IMR-90 (cell line): ENCODE measurements around the gene RNH1. TPM values are rescaled to one million over a fixed set of nuclear protein-coding genes. Genes with fewer than 3 reads are reported as not detected.

Source experiments
- ATAC-seq: fragments of 200-7000 bp; cut with Tn5 transposase; 2 replicates; pipeline ENCODE4 v1.9.1; 2020; ENCODE audit warnings: low read depth, mild to moderate bottlenecking, moderate library complexity
- BruUV-seq: library from RNA; stranded (reverse); fragments of 400-500 nt; replicated peaks from 2 replicates; lab custom pipeline; 2021; lab: Mats Ljungman, UMichigan
- CTCF ChIA-PET: fragments of 300-600 bp; formaldehyde crosslinking; extraction: SDS; loops from one replicate; lab custom pipeline; 2021; ENCODE audit warnings: antibody characterized with exemption; lab: Yijun Ruan, JAX
- POLR2A ChIA-PET: fragments of 300-600 bp; sonication (Branson Sonifier 250); formaldehyde crosslinking; loops from one replicate; lab custom pipeline; 2022; ENCODE audit warnings: antibody characterized with exemption; ENCODE audit not compliant: unreplicated experiment; lab: Charles Lee
- DNase-seq: peaks from one replicate; pipeline ENCODE4 v3.0.0; 2013
- H2AFZ ChIP-seq: replicated peaks from 2 replicates; pipeline ENCODE3; 2013; ENCODE audit warnings: low read length, mild to moderate bottlenecking; ENCODE audit not compliant: poor library complexity
- H2AK5ac ChIP-seq: 2 replicates; pipeline ENCODE4 v1.6.1; 2013; ENCODE audit warnings: low read depth, low read length, inconsistent platforms
- H2AK9ac ChIP-seq: replicated peaks from 2 replicates; pipeline ENCODE3; 2013; ENCODE audit warnings: mild to moderate bottlenecking, low read depth, low read length, moderate library complexity; ENCODE audit not compliant: poor library complexity
- H2BK120ac ChIP-seq: 2 replicates; pipeline ENCODE4 v1.6.1; 2013; ENCODE audit warnings: low read depth, low read length, inconsistent platforms
- H2BK15ac ChIP-seq: 3 replicates; pipeline ENCODE4 v1.6.1; 2013; ENCODE audit warnings: low read depth, low read length, inconsistent platforms
- H2BK20ac ChIP-seq: 2 replicates; pipeline ENCODE4 v1.6.1; 2013; ENCODE audit warnings: low read depth, mild to moderate bottlenecking, inconsistent platforms, low read length, moderate library complexity
- H2BK5ac ChIP-seq: 2 replicates; pipeline ENCODE4 v1.6.1; 2013; ENCODE audit warnings: mild to moderate bottlenecking, low read depth, low read length, inconsistent platforms; ENCODE audit not compliant: poor library complexity, severe bottlenecking
- H3K14ac ChIP-seq: replicated peaks from 2 replicates; pipeline ENCODE4 v1.6.1; 2013; ENCODE audit warnings: low read depth, low read length, inconsistent platforms
- H3K18ac ChIP-seq: 2 replicates; pipeline ENCODE4 v1.6.1; 2013; ENCODE audit warnings: low read depth, low read length, control low read depth
- H3K23ac ChIP-seq: 2 replicates; pipeline ENCODE4 v1.6.1; 2013; ENCODE audit warnings: low read depth, low read length, inconsistent platforms
- H3K27ac ChIP-seq: 2 replicates; pipeline ENCODE4 v1.5.1; 2013; ENCODE audit warnings: mild to moderate bottlenecking, control low read depth, low read length; ENCODE audit not compliant: insufficient read depth
- H3K27me3 ChIP-seq: 2 replicates; pipeline ENCODE4 v1.6.1; 2013; ENCODE audit warnings: low read length; ENCODE audit not compliant: control insufficient read depth, insufficient read depth
- H3K36me3 ChIP-seq: 2 replicates; pipeline ENCODE4 v1.6.1; 2013; ENCODE audit warnings: low read length, mixed read lengths; ENCODE audit not compliant: control insufficient read depth, insufficient read depth
- H3K4ac ChIP-seq: 2 replicates; pipeline ENCODE4 v1.6.1; 2013; ENCODE audit warnings: low read depth, low read length, inconsistent platforms
- H3K4me1 ChIP-seq: 2 replicates; pipeline ENCODE4 v1.6.1; 2013; ENCODE audit warnings: low read length, mixed read lengths; ENCODE audit not compliant: control insufficient read depth, insufficient read depth
- H3K4me2 ChIP-seq: 2 replicates; pipeline ENCODE4 v1.6.1; 2013; ENCODE audit warnings: low read depth, mild to moderate bottlenecking, control low read depth, low read length, moderate library complexity
- H3K4me3 ChIP-seq: 2 replicates; pipeline ENCODE4 v1.5.1; 2013; ENCODE audit warnings: low read depth, mild to moderate bottlenecking, control low read depth, low read length, moderate library complexity; ENCODE audit not compliant: insufficient read depth
- H3K56ac ChIP-seq: 2 replicates; pipeline ENCODE4 v1.6.1; 2013; ENCODE audit warnings: low read length, inconsistent platforms; ENCODE audit not compliant: insufficient read depth; ENCODE audit errors: extremely low read depth
- H3K79me1 ChIP-seq, 2 experiments: 2 replicates each; pipeline ENCODE4 v1.6.1; 2013; ENCODE audit warnings: low read length in 2 of 2, inconsistent platforms in 1 of 2, low read depth in 1 of 2
- H3K9ac ChIP-seq: 2 replicates; pipeline ENCODE4 v1.6.1; 2013; ENCODE audit warnings: low read depth, low read length, control low read depth
- H3K9me1 ChIP-seq: 2 replicates; pipeline ENCODE4 v1.6.1; 2013; ENCODE audit warnings: low read length, inconsistent platforms; ENCODE audit not compliant: insufficient read depth
- H3K9me3 ChIP-seq: 2 replicates; pipeline ENCODE4 v1.6.1; 2013; ENCODE audit warnings: low read length; ENCODE audit not compliant: control insufficient read depth, insufficient read depth
- H4K20me1 ChIP-seq: 2 replicates; pipeline ENCODE4 v1.6.1; 2013; ENCODE audit warnings: low read length, inconsistent platforms; ENCODE audit not compliant: insufficient read depth
- H4K5ac ChIP-seq: 2 replicates; pipeline ENCODE4 v1.6.1; 2013; ENCODE audit warnings: mild to moderate bottlenecking, low read depth, low read length, control low read depth
- H4K8ac ChIP-seq, 2 experiments: 2 replicates each; pipeline ENCODE4 v1.6.1; 2013; ENCODE audit warnings: low read depth in 2 of 2, low read length in 2 of 2, control low read depth in 1 of 2, inconsistent platforms in 1 of 2
- H4K91ac ChIP-seq: 2 replicates; pipeline ENCODE4 v1.6.1; 2013; ENCODE audit warnings: low read depth, low read length, inconsistent platforms; ENCODE audit not compliant: insufficient read depth
- BHLHE40 ChIP-seq: fragments of 150-350 bp; IDR thresholded peaks from 2 replicates; pipeline ENCODE4 v1.6.1; 2016; ENCODE audit warnings: mild to moderate bottlenecking, low read depth, low read length
- CEBPB ChIP-seq: IDR thresholded peaks from 2 replicates; pipeline ENCODE4 v1.6.1; 2012; ENCODE audit warnings: low read depth, low read length, improper control_type of control experiment
- CHD1 ChIP-seq: IDR thresholded peaks from 2 replicates; pipeline ENCODE4 v1.6.1; 2012; ENCODE audit warnings: low read depth, low read length, improper control_type of control experiment
- CTCF ChIP-seq: conservative IDR thresholded peaks from 2 replicates; pipeline ENCODE4 v1.5.1; 2012; ENCODE audit warnings: mild to moderate bottlenecking, low read depth, low read length, improper control_type of control experiment
- ELK1 ChIP-seq: fragments of 150-350 bp; IDR thresholded peaks from 2 replicates; pipeline ENCODE4 v1.6.1; 2016; ENCODE audit warnings: low read depth, mild to moderate bottlenecking, low read length, moderate library complexity, borderline replicate concordance
- FOS ChIP-seq: fragments of 150-350 bp; IDR thresholded peaks from 2 replicates; pipeline ENCODE4 v1.6.1; 2016; ENCODE audit warnings: low read depth, low read length
- MAFK ChIP-seq: IDR thresholded peaks from 2 replicates; pipeline ENCODE4 v1.6.1; 2012; ENCODE audit warnings: low read depth, low read length, improper control_type of control experiment
- MAZ ChIP-seq: IDR thresholded peaks from 2 replicates; pipeline ENCODE4 v1.6.1; 2012; ENCODE audit warnings: low read depth, mild to moderate bottlenecking, low read length, improper control_type of control experiment, moderate library complexity, borderline replicate concordance
- MXI1 ChIP-seq: IDR thresholded peaks from 2 replicates; pipeline ENCODE4 v1.6.1; 2012; ENCODE audit warnings: low read depth, mild to moderate bottlenecking, low read length, moderate library complexity, borderline replicate concordance
- NFE2L2 ChIP-seq: fragments of 150-350 bp; IDR thresholded peaks from 2 replicates; pipeline ENCODE4 v1.6.1; 2016; ENCODE audit warnings: low read depth, mild to moderate bottlenecking, low read length
- POLR2A ChIP-seq: IDR thresholded peaks from 2 replicates; pipeline ENCODE4 v1.6.1; 2012; ENCODE audit warnings: mild to moderate bottlenecking, low read depth, low read length
- RAD21 ChIP-seq: IDR thresholded peaks from 2 replicates; pipeline ENCODE4 v1.6.1; 2012; ENCODE audit warnings: low read length, improper control_type of control experiment
- RCOR1 ChIP-seq: IDR thresholded peaks from 2 replicates; pipeline ENCODE4 v1.6.1; 2012; ENCODE audit warnings: mild to moderate bottlenecking, low read length, improper control_type of control experiment; ENCODE audit not compliant: insufficient replicate concordance
- RFX5 ChIP-seq: IDR thresholded peaks from 2 replicates; pipeline ENCODE4 v1.8.0; 2012; ENCODE audit warnings: low read depth, mild to moderate bottlenecking, low read length, moderate library complexity
- SMC3 ChIP-seq: fragments of 150-350 bp; IDR thresholded peaks from 2 replicates; pipeline ENCODE4 v1.6.1; 2016; ENCODE audit warnings: low read depth, mild to moderate bottlenecking, antibody characterized with exemption, low read length, moderate library complexity
- USF2 ChIP-seq: fragments of 150-350 bp; IDR thresholded peaks from 2 replicates; pipeline ENCODE4 v1.6.1; 2017; ENCODE audit warnings: mild to moderate bottlenecking, antibody characterized with exemption, low read length, low read depth
- WGBS, 2 experiments: methylation state at CpG; one replicate each; pipeline versions ENCODE4 v1.1.5 to v1.1.7; 2013; ENCODE audit warnings: missing lambda C conversion rate in 2 of 2; ENCODE audit not compliant: insufficient read length in 1 of 2; ENCODE audit errors: extremely low coverage in 2 of 2; 5-methylcytosine and 5-hydroxymethylcytosine counted together
- dilution Hi-C: fragments of 300-500 bp; cut with HindIII; formaldehyde crosslinking; loops from one replicate; pipeline ENCODE4 v1.14.3; 2018; ENCODE audit warnings: low sequenced_read_pairs; ENCODE audit not compliant: unreplicated experiment
- in situ Hi-C: fragments of 300-500 bp; cut with MboI; formaldehyde crosslinking; loops from 3 replicates; pipeline ENCODE4 v1.14.3; 2019; ENCODE audit warnings: low sequenced_read_pairs, inconsistent platforms, mixed read lengths
- intact Hi-C: fragments of 100-400 bp; cut with micrococcal nuclease; formaldehyde crosslinking; loops from 2 replicates; pipeline ENCODE4 v1.10.0; 2022
- polyA plus RNA-seq, 3 experiments: library from polyadenylated mRNA; depleted of rRNA; stranded (reverse); fragments of >200 nt; gene quantifications; 2 replicates each; pipeline ENCODE4 v1.2.3, GENCODE V29; 2012; ENCODE audit warnings: low replicate concordance in 1 of 3
- total RNA-seq: library from RNA; depleted of rRNA; stranded (reverse); fragments of >200 nt; gene quantifications from 2 replicates; pipeline ENCODE4 v1.2.3, GENCODE V29; 2012

The RNH1 gene
- total and polyA plus RNA-seq, 2 of the 4 experiments (the other 2 are of a cell fraction), result 138 to 247 TPM

GRCh38 chr11:488579-488978 lies 18.5 kb downstream of the RNH1 start:
- H3K4me3 ChIP-seq, result no peak overlapping the region
- no peak overlapping the region for H4K8ac ChIP-seq
- no peak overlapping the region for H2BK15ac ChIP-seq
- peaks cover 10 to 27% of the 10 kb centered on the region in 2 experiments; a peak in 3 of 4 replicates for H3K79me1 ChIP-seq
- TF ChIP-seq BHLHE40, result no peak
- TF ChIP-seq MAZ, result no peak
- TF ChIP-seq NFE2L2, result no peak
- no peak for TF ChIP-seq MAFK
- TF ChIP-seq ELK1, result no peak
- TF ChIP-seq MXI1, result no peak
- TF ChIP-seq CHD1, result no peak
- TF ChIP-seq USF2, result no peak
- no peak for TF ChIP-seq RAD21
- TF ChIP-seq RFX5, result no peak
- TF ChIP-seq CEBPB, result no peak
- TF ChIP-seq POLR2A, result no peak
- TF ChIP-seq SMC3, result no peak
- no peak for TF ChIP-seq FOS
- no peak for TF ChIP-seq RCOR1
- TF ChIP-seq CTCF, result no peak
- in situ Hi-C loops, result no loop called here
- dilution Hi-C loops, result no loop called here
- H3K18ac ChIP-seq, result no peak overlapping the region
- no peak overlapping the region for H2AFZ ChIP-seq
- H3K56ac ChIP-seq, result no peak overlapping the region
- no peak overlapping the region for H2AK9ac ChIP-seq
- intact Hi-C loops, result no loop called here
- POLR2A ChIA-PET, result no interaction called here
- H3K4me2 ChIP-seq, result no peak overlapping the region
- H3K4me1 ChIP-seq, result no peaks in the 10 kb centered on the region
- CTCF ChIA-PET, result no interaction called here
- H2BK120ac ChIP-seq, result no peak overlapping the region
- H3K9me1 ChIP-seq, result no peaks in the 10 kb centered on the region
- no peak overlapping the region for H3K14ac ChIP-seq
- H3K4ac ChIP-seq, result no peak overlapping the region
- H3K9ac ChIP-seq, result no peak overlapping the region
- peaks cover 20% of the 10 kb centered on the region for H3K36me3 ChIP-seq
- H3K27me3 ChIP-seq, result no peaks in the 10 kb centered on the region
- H4K20me1 ChIP-seq, result peaks cover 4% of the 10 kb centered on the region; the same call in 1 of the 2 replicates
- no peak for DNase-seq
- H3K9me3 ChIP-seq, result no peaks in the 10 kb centered on the region
- H2BK20ac ChIP-seq, result no peak overlapping the region
- H3K27ac ChIP-seq, result no peak overlapping the region
- no peak overlapping the region for H3K23ac ChIP-seq
- H2AK5ac ChIP-seq, result no peak overlapping the region
- no peak overlapping the region for H4K91ac ChIP-seq
- no TSS peak for BruUV-seq
- H2BK5ac ChIP-seq, result no peak overlapping the region
- WGBS, 2 experiments, result 93% methylated on average over 5 of the region's 19 CpGs; no CpG with 5 or more reads in 1 of the 2 experiments
- H4K5ac ChIP-seq, result no peak overlapping the region
- no peak for ATAC-seq
